Esophagus squamous epithelium (tissue), 5 donors: ENCODE measurements around the gene TRIM59. TPM values are rescaled to one million over a fixed set of nuclear protein-coding genes. Genes with fewer than 3 reads are reported as not detected.

Source experiments
- DNase-seq: peaks from one replicate; lab custom pipeline; 2025; lab: John Stamatoyannopoulos, UW
- H3K27ac ChIP-seq, 4 donors: fragments of 200-600 bp; sonication (generic); one replicate each; pipeline ENCODE4 v1.5.1; 2016 to 2019; ENCODE audit warnings: mild to moderate bottlenecking in 1 of 4
- H3K27me3 ChIP-seq, 4 donors: fragments of 200-600 bp; sonication (generic); 1 replicate in 3 of 4; 2 replicates in 1 of 4; pipeline versions ENCODE4 v1.5.1 to v1.6.0; 2017 to 2021; ENCODE audit warnings: antibody characterized with exemption in 1 of 4
- H3K36me3 ChIP-seq, 3 donors: fragments of 200-600 bp; sonication (generic); one replicate each; pipeline ENCODE4 v1.5.1; 2016 to 2019
- H3K4me1 ChIP-seq, 3 donors: fragments of 200-600 bp; sonication (generic); one replicate each; pipeline ENCODE4 v1.5.1; 2017 to 2019
- H3K4me3 ChIP-seq, 4 donors: fragments of 200-600 bp; sonication (generic); 1 replicate in 3 of 4; 2 replicates in 1 of 4; pipeline ENCODE4 v1.5.1; 2016 to 2019; ENCODE audit warnings: mild to moderate bottlenecking in 2 of 4, moderate library complexity in 1 of 4
- H3K9me3 ChIP-seq, 3 donors: fragments of 200-600 bp; sonication (generic); one replicate each; pipeline ENCODE4 v1.5.1; 2016 to 2019
- POLR2A ChIP-seq, 4 donors: fragments of 450-650 bp; IDR thresholded peaks; one replicate each; pipeline ENCODE4 v1.6.1; 2017; ENCODE audit warnings: antibody characterized with exemption in 4 of 4, mild to moderate bottlenecking in 4 of 4, moderate library complexity in 3 of 4
- WGBS, 2 donors: methylation state at CpG; one replicate each; pipeline ENCODE4 v1.1.5; 2018; 5-methylcytosine and 5-hydroxymethylcytosine counted together
- intact Hi-C: fragments of 100-400 bp; cut with DNase I; formaldehyde crosslinking; loops from one replicate; pipeline ENCODE4 v1.15.0; 2022
- total RNA-seq, 4 donors: library from RNA; depleted of rRNA; stranded (reverse); fragments of >200 nt; gene quantifications; one replicate each; pipeline ENCODE4 v1.1.0, GENCODE V29; 2016
- TF ChIP-seq, protein P1 (sequence below), 6 experiments: fragments of 450-650 bp in 4 of 6; fragments of 200-600 bp in 2 of 6; sonication (generic) in 2 of 6; IDR thresholded peaks; one replicate each; pipeline ENCODE4 v1.5.1; 2016 to 2019; ENCODE audit warnings: antibody characterized with exemption in 6 of 6, mild to moderate bottlenecking in 4 of 6, moderate library complexity in 4 of 6
- donor health status: DM: yes; HTN: yes; CAD: no.

TRIM59 gene
- total RNA-seq, 4 donors from 2014 or later: 4.9 to 14.7 (median 8.9) TPM

DNA sequence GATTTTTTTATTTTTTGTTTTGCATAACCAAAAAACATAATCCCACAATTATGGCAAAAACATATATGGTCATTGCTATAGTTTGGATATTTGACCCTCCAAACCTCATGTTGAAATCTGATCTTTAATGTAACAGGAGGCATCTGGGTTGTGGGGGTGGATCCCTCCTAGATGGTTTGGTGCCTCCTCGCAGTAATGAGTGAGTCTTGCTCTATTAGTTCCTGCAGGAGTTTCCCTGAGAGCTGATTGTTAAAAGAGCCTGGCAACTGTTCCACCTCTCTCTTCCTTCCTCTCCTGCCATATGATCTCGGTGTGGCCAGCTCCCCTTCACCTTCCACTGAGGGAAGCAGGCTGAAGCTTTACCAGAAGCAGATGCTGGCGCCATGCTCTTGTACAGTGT is 33.2 kb upstream of the TRIM59 start:
- no peaks in the 10 kb centered on the region for H3K27me3 ChIP-seq
- H3K4me1 ChIP-seq: peaks cover 0 to 12% (median 0%) of the 10 kb centered on the region in 3 donors
- 74 to 92% methylated on average over 3 of the region's 3 CpGs for WGBS, 2 donors
- intact Hi-C loops: no loop called here
- no peak overlapping the region for H3K4me3 ChIP-seq
- H3K36me3 ChIP-seq: no peaks in the 10 kb centered on the region
- no peak for DNase-seq
- TF ChIP-seq, protein P1, sequence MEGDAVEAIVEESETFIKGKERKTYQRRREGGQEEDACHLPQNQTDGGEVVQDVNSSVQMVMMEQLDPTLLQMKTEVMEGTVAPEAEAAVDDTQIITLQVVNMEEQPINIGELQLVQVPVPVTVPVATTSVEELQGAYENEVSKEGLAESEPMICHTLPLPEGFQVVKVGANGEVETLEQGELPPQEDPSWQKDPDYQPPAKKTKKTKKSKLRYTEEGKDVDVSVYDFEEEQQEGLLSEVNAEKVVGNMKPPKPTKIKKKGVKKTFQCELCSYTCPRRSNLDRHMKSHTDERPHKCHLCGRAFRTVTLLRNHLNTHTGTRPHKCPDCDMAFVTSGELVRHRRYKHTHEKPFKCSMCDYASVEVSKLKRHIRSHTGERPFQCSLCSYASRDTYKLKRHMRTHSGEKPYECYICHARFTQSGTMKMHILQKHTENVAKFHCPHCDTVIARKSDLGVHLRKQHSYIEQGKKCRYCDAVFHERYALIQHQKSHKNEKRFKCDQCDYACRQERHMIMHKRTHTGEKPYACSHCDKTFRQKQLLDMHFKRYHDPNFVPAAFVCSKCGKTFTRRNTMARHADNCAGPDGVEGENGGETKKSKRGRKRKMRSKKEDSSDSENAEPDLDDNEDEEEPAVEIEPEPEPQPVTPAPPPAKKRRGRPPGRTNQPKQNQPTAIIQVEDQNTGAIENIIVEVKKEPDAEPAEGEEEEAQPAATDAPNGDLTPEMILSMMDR (IDR thresholded peaks at IDR 0.05): no peak
- no peak for TF ChIP-seq POLR2A (IDR thresholded peaks at IDR 0.05)
- H3K27ac ChIP-seq: no peak overlapping the region
- no peaks in the 10 kb centered on the region for H3K9me3 ChIP-seq

DNA sequence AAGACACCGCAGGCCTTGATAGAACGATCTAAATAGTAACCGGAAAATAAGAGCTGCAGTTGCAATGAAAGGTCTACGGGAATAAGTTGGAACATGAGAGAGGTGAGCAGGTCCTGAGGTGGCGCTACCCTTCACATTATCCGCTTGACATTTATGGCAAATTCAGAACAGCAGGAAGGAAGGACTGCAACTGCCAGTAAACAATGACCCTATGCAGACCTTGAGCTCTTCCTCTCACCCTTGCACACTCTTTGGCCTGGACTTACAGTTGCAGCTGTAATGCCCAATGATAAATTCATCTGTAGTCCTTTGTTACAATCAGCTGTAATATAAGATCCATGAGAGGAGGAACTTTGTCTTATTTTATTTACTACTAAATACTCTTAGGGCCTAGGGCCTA is 32.3 kb upstream of the TRIM59 start:
- Histone ChIP-seq H3K4me3 (no peak overlapping the region), H3K4me1 (peaks cover 0 to 12% (median 0%) of the 10 kb centered on the region in 3 donors), H3K27me3 (no peaks in the 10 kb centered on the region), H3K9me3 (no peaks in the 10 kb centered on the region), H3K27ac (no peak overlapping the region), H3K36me3 (no peaks in the 10 kb centered on the region)
- intact Hi-C loops: no loop called here
- TF ChIP-seq POLR2A (IDR thresholded peaks at IDR 0.05): no peak
- TF ChIP-seq, protein P1 (IDR thresholded peaks at IDR 0.05): no peak
- 84 to 92% methylated on average over 6 of the region's 6 CpGs for WGBS, 2 donors
- DNase-seq: no peak

DNA sequence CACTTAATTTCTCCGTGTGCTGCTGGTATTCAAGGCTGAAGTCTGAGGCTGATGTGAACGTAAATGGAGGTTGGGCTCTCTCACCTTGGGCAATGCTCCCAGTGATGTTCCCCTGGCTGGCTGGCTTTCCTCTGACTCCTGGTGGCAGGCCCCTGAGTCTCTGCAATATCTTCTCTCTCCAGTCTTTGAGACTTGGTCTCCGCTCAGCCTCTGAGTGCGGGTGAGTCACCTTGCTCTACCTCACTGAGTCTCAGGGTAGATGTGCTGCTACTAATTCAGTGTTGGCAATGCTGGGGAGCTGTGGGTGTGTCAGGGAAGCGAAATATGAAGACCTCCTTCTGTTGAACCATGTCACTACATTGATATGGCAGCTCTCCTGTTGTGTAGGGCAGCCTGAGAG is 31.3 kb upstream of the TRIM59 start:
- H3K27me3 ChIP-seq: no peaks in the 10 kb centered on the region
- H3K36me3 ChIP-seq: no peaks in the 10 kb centered on the region
- peaks cover 0 to 8% (median 0%) of the 10 kb centered on the region in 3 donors for H3K4me1 ChIP-seq
- intact Hi-C loops: no loop called here
- TF ChIP-seq POLR2A (IDR thresholded peaks at IDR 0.05): no peak
- TF ChIP-seq, protein P1 (IDR thresholded peaks at IDR 0.05): no peak
- no peaks in the 10 kb centered on the region for H3K9me3 ChIP-seq
- 83 to 85% methylated on average over 3 to 5 of the region's 5 CpGs for WGBS, 2 donors
- no peak overlapping the region for H3K4me3 ChIP-seq
- no peak overlapping the region for H3K27ac ChIP-seq
- no peak for DNase-seq

DNA sequence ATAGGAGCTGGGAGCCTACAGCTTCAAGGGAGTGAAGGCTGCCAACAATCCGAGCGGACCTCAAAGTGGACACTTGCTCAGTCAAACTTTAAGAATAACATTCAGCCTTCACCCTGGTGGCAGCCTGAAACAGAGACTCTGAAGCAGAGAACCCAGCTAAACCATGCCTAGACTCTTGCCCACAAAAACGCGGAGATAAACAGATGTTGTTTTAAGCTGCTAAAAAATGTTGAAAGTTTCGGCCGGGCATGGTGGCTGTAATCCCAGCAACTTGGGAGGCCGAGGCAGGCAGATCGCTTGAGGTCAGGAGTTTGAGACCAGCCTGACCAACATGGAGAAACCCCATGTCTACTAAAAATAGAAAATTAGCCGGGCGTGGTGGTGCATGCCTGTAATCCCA is 29.8 kb upstream of the TRIM59 start:
- no peak for DNase-seq
- no peaks in the 10 kb centered on the region for H3K9me3 ChIP-seq
- 89 to 91% methylated on average over 10 of the region's 10 CpGs for WGBS, 2 donors
- H3K36me3 ChIP-seq: no peaks in the 10 kb centered on the region
- no peaks in the 10 kb centered on the region for H3K4me1 ChIP-seq
- H3K4me3 ChIP-seq: no peak overlapping the region
- H3K27me3 ChIP-seq: no peaks in the 10 kb centered on the region
- H3K27ac ChIP-seq: no peak overlapping the region
- intact Hi-C loops: no loop called here
- TF ChIP-seq, protein P1 (IDR thresholded peaks at IDR 0.05): no peak
- TF ChIP-seq POLR2A (IDR thresholded peaks at IDR 0.05): no peak

DNA sequence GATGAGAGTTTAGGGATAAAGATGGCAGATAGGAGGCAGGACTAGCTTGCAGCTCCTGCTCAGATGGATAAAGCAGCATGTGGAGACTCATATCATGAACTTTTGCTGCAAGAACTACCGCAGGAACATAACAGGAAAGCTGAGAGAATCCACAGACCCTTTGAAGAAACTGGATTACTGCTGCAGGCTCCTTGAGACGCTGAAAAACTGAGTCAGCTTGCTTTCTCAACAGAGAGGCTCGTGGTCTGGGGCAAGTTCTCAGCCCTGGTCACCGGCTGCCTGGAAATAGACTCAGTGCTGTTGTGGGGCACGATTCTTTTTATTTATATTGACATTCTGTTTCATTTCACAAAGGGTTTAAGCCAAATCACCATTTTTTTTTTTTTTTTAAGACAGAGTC is 28.8 kb upstream of the TRIM59 start:
- 71 to 76% methylated on average over 5 of the region's 5 CpGs for WGBS, 2 donors
- intact Hi-C loops: no loop called here
- Histone ChIP-seq H3K36me3 (no peaks in the 10 kb centered on the region), H3K27ac (no peak overlapping the region), H3K9me3 (no peaks in the 10 kb centered on the region), H3K27me3 (peaks cover 0 to under 1% (median 0%) of the 10 kb centered on the region in 4 donors), H3K4me1 (no peaks in the 10 kb centered on the region), H3K4me3 (no peak overlapping the region)
- TF ChIP-seq, protein P1 (IDR thresholded peaks at IDR 0.05): no peak
- no peak for TF ChIP-seq POLR2A (IDR thresholded peaks at IDR 0.05)
- no peak for DNase-seq
